HEK293 (cell line): Measurements from ENCODE around the gene GRHL3.

Experiments used
- CTCF ChIA-PET: fragments of 350-600 bp; formaldehyde crosslinking; extraction: SDS; loops from one replicate; lab custom pipeline; 2021; ENCODE audit warnings: antibody characterized with exemption; lab: Yijun Ruan, JAX
- POLR2A ChIA-PET: fragments of 300-600 bp; formaldehyde crosslinking; extraction: SDS; loops from one replicate; lab custom pipeline; 2020; ENCODE audit warnings: antibody characterized with exemption, inconsistent platforms; lab: Yijun Ruan, JAX
- H3K27ac ChIP-seq: fragments of 200-500 bp; sonication (Bioruptor generic); 2 replicates; pipeline ENCODE4 v1.5.1; 2014; ENCODE audit warnings: low read depth, low read length, control low read depth, inconsistent platforms; ENCODE audit errors: extremely low read depth
- H3K36me3 ChIP-seq, 2 experiments: fragments of 200-500 bp in 1 of 2; sonication (Bioruptor generic) in 1 of 2; 1 replicate in 1 of 2; 2 replicates in 1 of 2; pipeline ENCODE4 v1.5.1; 2014 to 2017; ENCODE audit warnings: inconsistent platforms in 2 of 2, low read length in 2 of 2; ENCODE audit not compliant: control insufficient read depth in 2 of 2, insufficient read depth in 1 of 2
- H3K4me1 ChIP-seq: fragments of 200-500 bp; sonication (Bioruptor generic); 2 replicates; pipeline ENCODE4 v1.5.1; 2014; ENCODE audit warnings: mild to moderate bottlenecking, low read length, inconsistent platforms; ENCODE audit not compliant: control insufficient read depth, insufficient read depth
- H3K4me3 ChIP-seq: 2 replicates; pipeline ENCODE4 v1.5.1; 2011; ENCODE audit warnings: low read depth, mild to moderate bottlenecking, control low read depth, low read length, moderate library complexity
- H3K9me3 ChIP-seq: fragments of 200-500 bp; sonication (Bioruptor generic); 2 replicates; pipeline ENCODE4 v1.5.1; 2014; ENCODE audit warnings: low read depth, low read length, inconsistent platforms; ENCODE audit not compliant: control insufficient read depth, insufficient read depth
- IKZF3 ChIP-seq: fragments of 450-650 bp; IDR thresholded peaks from 2 replicates; pipeline ENCODE4 v1.5.0; 2018; ENCODE audit warnings: missing biosample characterization, mild to moderate bottlenecking, missing genetic modification characterization, moderate library complexity
- MEIS1 ChIP-seq: sonication (generic); formaldehyde crosslinking; IDR thresholded peaks from 2 replicates; pipeline ENCODE4 v1.8.1; 2022; ENCODE audit warnings: missing genetic modification reagents, mild to moderate bottlenecking, borderline replicate concordance
- OSR2 ChIP-seq: fragments of 450-650 bp; formaldehyde crosslinking; IDR thresholded peaks from 2 replicates; pipeline ENCODE4 v1.5.1; 2016; ENCODE audit warnings: missing biosample characterization, missing genetic modification characterization
- OVOL3 ChIP-seq: fragments of 450-650 bp; formaldehyde crosslinking; IDR thresholded peaks from 2 replicates; pipeline ENCODE4 v1.5.1; 2016; ENCODE audit warnings: missing biosample characterization, missing genetic modification characterization
- YY2 ChIP-seq: fragments of 450-650 bp; formaldehyde crosslinking; IDR thresholded peaks from 2 replicates; pipeline ENCODE4 v1.5.1; 2016; ENCODE audit warnings: missing biosample characterization, missing genetic modification characterization
- ZNF157 ChIP-seq: fragments of 450-650 bp; formaldehyde crosslinking; IDR thresholded peaks from 2 replicates; pipeline ENCODE4 v1.5.1; 2016; ENCODE audit warnings: missing biosample characterization, missing genetic modification characterization
- ZNF292 ChIP-seq: fragments of 450-650 bp; formaldehyde crosslinking; IDR thresholded peaks from 2 replicates; pipeline ENCODE4 v1.5.1; 2016; ENCODE audit warnings: low read depth, missing biosample characterization, missing genetic modification characterization, borderline replicate concordance
- ZNF350 ChIP-seq: fragments of 450-650 bp; formaldehyde crosslinking; IDR thresholded peaks from 2 replicates; pipeline ENCODE4 v1.5.0; 2017; ENCODE audit warnings: missing biosample characterization, mild to moderate bottlenecking, missing genetic modification characterization
- ZNF366 ChIP-seq: fragments of 450-650 bp; formaldehyde crosslinking; conservative IDR thresholded peaks from 2 replicates; pipeline ENCODE4 v1.5.1; 2016; ENCODE audit warnings: missing biosample characterization, missing genetic modification characterization
- ZNF555 ChIP-seq: fragments of 450-650 bp; formaldehyde crosslinking; conservative IDR thresholded peaks from 2 replicates; pipeline ENCODE4 v1.5.1; 2017; ENCODE audit warnings: missing biosample characterization, mild to moderate bottlenecking, missing genetic modification characterization, inconsistent platforms
- ZNF561 ChIP-seq: fragments of 450-650 bp; IDR thresholded peaks from 2 replicates; pipeline ENCODE4 v1.5.1; 2018; ENCODE audit warnings: missing biosample characterization, missing genetic modification characterization, borderline replicate concordance
- ZNF571 ChIP-seq: fragments of 450-650 bp; formaldehyde crosslinking; IDR thresholded peaks from 2 replicates; pipeline ENCODE4 v1.5.0; 2017; ENCODE audit warnings: missing biosample characterization, missing genetic modification characterization
- ZNF585B ChIP-seq: fragments of 450-650 bp; formaldehyde crosslinking; IDR thresholded peaks from 2 replicates; pipeline ENCODE4 v1.5.1; 2016; ENCODE audit warnings: missing biosample characterization, missing genetic modification characterization
- ZNF626 ChIP-seq: fragments of 450-650 bp; sonication (Bioruptor Pico); formaldehyde crosslinking; IDR thresholded peaks from 2 replicates; pipeline ENCODE4 v1.5.1; 2018; ENCODE audit warnings: missing biosample characterization, missing genetic modification characterization, inconsistent platforms
- ZNF654 ChIP-seq: fragments of 450-650 bp; formaldehyde crosslinking; IDR thresholded peaks from 2 replicates; pipeline ENCODE4 v1.5.1; 2016; ENCODE audit warnings: low read depth, missing biosample characterization, missing genetic modification characterization
- TF ChIP-seq, protein P1 (sequence below): fragments of 450-650 bp; formaldehyde crosslinking; IDR thresholded peaks from 2 replicates; pipeline ENCODE4 v1.5.1; 2016; ENCODE audit warnings: missing biosample characterization, missing genetic modification characterization
- TF ChIP-seq, protein P2 (sequence below): fragments of 450-650 bp; formaldehyde crosslinking; IDR thresholded peaks from 2 replicates; pipeline ENCODE4 v1.5.1; 2016; ENCODE audit warnings: missing biosample characterization, missing genetic modification characterization
- TF ChIP-seq, protein P3 (sequence below): fragments of 450-650 bp; formaldehyde crosslinking; IDR thresholded peaks from 2 replicates; pipeline ENCODE4 v1.5.1; 2016; ENCODE audit warnings: missing biosample characterization, missing genetic modification characterization, low read depth

GRHL3 gene

DNA sequence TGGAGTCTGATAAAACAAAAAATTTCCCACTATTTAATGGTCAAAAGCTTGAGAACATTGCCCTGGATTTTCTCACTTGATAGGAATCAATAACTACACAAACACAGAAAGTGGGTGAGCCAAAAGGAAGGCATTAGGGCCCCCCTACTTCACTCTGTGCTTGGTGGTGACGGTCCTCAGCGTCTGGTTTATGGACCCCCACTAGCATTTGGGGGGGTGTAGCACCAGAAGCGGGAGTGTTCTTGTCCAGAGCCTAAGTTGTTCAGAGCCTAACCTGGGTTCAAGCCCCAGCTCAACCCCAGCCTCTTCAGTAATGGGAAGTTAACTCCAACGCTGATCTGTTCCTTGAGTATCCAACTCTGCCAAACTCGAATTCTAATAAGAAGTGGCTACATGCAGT is 61.4 kb downstream of the GRHL3 start:
- H3K9me3 ChIP-seq: no peaks in the 10 kb centered on the region
- POLR2A ChIA-PET: no interaction called here
- H3K4me3 ChIP-seq: no peak overlapping the region
- CTCF ChIA-PET: interaction anchor here (0.7 to 11.1 kb wide), 5 partner anchors 11 to 549 kb away, joined by 3 to 175 read pairs (median 9); no protein-coding TSS in a partner anchor
- H3K27ac ChIP-seq: no peak overlapping the region
- TF ChIP-seq ZNF654 (tag by site-specific recombination) (no peak), ZNF366 (no peak), ZNF555 (tag by site-specific recombination) (no peak), ZNF157 (tag by site-specific recombination) (no peak), ZNF350 (no peak), IKZF3 (tag by site-specific recombination) (no peak)
- TF ChIP-seq, protein P1, sequence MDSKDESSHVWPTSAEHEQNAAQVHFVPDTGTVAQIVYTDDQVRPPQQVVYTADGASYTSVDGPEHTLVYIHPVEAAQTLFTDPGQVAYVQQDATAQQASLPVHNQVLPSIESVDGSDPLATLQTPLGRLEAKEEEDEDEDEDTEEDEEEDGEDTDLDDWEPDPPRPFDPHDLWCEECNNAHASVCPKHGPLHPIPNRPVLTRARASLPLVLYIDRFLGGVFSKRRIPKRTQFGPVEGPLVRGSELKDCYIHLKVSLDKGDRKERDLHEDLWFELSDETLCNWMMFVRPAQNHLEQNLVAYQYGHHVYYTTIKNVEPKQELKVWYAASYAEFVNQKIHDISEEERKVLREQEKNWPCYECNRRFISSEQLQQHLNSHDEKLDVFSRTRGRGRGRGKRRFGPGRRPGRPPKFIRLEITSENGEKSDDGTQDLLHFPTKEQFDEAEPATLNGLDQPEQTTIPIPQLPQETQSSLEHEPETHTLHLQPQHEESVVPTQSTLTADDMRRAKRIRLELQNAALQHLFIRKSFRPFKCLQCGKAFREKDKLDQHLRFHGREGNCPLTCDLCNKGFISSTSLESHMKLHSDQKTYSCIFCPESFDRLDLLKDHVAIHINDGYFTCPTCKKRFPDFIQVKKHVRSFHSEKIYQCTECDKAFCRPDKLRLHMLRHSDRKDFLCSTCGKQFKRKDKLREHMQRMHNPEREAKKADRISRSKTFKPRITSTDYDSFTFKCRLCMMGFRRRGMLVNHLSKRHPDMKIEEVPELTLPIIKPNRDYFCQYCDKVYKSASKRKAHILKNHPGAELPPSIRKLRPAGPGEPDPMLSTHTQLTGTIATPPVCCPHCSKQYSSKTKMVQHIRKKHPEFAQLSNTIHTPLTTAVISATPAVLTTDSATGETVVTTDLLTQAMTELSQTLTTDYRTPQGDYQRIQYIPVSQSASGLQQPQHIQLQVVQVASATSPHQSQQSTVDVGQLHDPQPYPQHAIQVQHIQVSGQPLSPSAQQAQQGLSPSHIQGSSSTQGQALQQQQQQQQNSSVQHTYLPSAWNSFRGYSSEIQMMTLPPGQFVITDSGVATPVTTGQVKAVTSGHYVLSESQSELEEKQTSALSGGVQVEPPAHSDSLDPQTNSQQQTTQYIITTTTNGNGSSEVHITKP (tag by site-specific recombination): no peak
- TF ChIP-seq, protein P2, sequence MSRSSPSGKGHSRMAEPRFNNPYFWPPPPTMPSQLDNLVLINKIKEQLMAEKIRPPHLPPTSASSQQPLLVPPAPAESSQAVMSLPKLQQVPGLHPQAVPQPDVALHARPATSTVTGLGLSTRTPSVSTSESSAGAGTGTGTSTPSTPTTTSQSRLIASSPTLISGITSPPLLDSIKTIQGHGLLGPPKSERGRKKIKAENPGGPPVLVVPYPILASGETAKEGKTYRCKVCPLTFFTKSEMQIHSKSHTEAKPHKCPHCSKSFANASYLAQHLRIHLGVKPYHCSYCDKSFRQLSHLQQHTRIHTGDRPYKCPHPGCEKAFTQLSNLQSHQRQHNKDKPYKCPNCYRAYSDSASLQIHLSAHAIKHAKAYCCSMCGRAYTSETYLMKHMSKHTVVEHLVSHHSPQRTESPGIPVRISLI (tag by site-specific recombination): no peak
- no peaks in the 10 kb centered on the region for H3K4me1 ChIP-seq
- H3K36me3 ChIP-seq: peaks cover 0 to 64% of the 10 kb centered on the region in 2 experiments; a peak in 1 of 3 replicates

DNA sequence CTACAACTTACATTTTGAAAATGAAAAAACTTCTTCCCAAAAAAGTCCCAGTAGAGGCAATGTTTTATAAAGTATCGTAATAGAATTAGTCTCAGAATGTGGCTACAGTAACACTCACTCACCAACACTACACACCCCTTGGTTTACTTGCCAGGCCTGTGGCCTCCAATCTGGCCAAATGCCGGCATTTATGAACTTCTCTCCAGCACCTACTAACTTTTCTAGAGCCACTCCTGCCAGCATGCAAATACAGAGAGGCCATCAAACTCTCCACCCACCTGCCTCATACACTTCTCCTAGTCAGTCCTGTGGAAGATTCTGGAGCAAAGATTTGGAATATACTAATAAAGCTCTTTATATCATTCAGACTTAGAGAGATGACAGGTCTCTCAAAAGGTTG is 62.1 kb downstream of the GRHL3 start:
- TF ChIP-seq, protein P3, sequence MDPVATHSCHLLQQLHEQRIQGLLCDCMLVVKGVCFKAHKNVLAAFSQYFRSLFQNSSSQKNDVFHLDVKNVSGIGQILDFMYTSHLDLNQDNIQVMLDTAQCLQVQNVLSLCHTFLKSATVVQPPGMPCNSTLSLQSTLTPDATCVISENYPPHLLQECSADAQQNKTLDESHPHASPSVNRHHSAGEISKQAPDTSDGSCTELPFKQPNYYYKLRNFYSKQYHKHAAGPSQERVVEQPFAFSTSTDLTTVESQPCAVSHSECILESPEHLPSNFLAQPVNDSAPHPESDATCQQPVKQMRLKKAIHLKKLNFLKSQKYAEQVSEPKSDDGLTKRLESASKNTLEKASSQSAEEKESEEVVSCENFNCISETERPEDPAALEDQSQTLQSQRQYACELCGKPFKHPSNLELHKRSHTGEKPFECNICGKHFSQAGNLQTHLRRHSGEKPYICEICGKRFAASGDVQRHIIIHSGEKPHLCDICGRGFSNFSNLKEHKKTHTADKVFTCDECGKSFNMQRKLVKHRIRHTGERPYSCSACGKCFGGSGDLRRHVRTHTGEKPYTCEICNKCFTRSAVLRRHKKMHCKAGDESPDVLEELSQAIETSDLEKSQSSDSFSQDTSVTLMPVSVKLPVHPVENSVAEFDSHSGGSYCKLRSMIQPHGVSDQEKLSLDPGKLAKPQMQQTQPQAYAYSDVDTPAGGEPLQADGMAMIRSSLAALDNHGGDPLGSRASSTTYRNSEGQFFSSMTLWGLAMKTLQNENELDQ (tag by site-specific recombination): no peak
- no peak for TF ChIP-seq OSR2 (tag by site-specific recombination)
- no peak for TF ChIP-seq MEIS1 (CRISPR knock-in tag)
- TF ChIP-seq ZNF626 (tag by site-specific recombination): no peak
- no peak for TF ChIP-seq ZNF561 (tag by site-specific recombination)
- no peak for TF ChIP-seq ZNF571 (tag by site-specific recombination)
- no peak for TF ChIP-seq YY2
- no peak for TF ChIP-seq ZNF292 (tag by site-specific recombination)
- no peak for TF ChIP-seq OVOL3 (tag by site-specific recombination)
- no peak for TF ChIP-seq ZNF585B (tag by site-specific recombination)
- H3K27ac ChIP-seq: no peak overlapping the region
- ChIA-PET CTCF (interaction anchor here (0.7 to 11.1 kb wide), 6 partner anchors 9 to 550 kb away, joined by 3 to 175 read pairs (median 3); no protein-coding TSS in a partner anchor), POLR2A (no interaction called here)
- H3K4me1 ChIP-seq: no peaks in the 10 kb centered on the region
- H3K9me3 ChIP-seq: no peaks in the 10 kb centered on the region
- H3K36me3 ChIP-seq: peaks cover 0 to 65% of the 10 kb centered on the region in 2 experiments; a peak in 1 of 3 replicates
- no peak overlapping the region for H3K4me3 ChIP-seq
